ENCODE measurements around the gene CNTNAP3B.
"Not testable (repeated sequence)": the region's sequence is repeated elsewhere in the genome, so short reads cannot be mapped to it uniquely, and the experiment has no call there.

DNA sequence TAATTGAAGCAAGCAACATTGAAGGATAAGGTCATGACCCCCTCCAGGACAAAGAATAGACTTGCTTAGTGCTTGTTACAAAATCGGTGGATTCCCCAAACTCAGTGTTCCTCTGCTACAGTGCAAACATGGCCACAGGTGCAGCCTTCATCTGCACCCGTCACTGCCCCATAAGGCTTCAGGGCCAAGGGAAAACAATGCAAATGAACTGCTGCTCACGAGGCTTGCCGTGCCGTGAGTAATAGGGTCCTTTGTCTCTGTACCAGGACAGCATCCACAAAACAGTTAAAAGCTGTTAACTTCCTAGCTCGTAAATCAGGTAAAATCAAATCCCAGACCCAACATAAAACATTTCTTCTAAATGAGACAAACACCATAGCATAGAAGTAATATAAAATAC, 226.5 kb downstream of the CNTNAP3B start:
- TF ChIP-seq, protein P1, sequence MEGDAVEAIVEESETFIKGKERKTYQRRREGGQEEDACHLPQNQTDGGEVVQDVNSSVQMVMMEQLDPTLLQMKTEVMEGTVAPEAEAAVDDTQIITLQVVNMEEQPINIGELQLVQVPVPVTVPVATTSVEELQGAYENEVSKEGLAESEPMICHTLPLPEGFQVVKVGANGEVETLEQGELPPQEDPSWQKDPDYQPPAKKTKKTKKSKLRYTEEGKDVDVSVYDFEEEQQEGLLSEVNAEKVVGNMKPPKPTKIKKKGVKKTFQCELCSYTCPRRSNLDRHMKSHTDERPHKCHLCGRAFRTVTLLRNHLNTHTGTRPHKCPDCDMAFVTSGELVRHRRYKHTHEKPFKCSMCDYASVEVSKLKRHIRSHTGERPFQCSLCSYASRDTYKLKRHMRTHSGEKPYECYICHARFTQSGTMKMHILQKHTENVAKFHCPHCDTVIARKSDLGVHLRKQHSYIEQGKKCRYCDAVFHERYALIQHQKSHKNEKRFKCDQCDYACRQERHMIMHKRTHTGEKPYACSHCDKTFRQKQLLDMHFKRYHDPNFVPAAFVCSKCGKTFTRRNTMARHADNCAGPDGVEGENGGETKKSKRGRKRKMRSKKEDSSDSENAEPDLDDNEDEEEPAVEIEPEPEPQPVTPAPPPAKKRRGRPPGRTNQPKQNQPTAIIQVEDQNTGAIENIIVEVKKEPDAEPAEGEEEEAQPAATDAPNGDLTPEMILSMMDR (IDR thresholded peaks at IDR 0.05) = not testable (repeated sequence)
- TF ChIP-seq EZH2phosphoT487, EZH2 (IDR thresholded peaks at IDR 0.05): not testable (repeated sequence)
